Astrocyte of the cerebellum (primary cell): ENCODE data around the gene MAP2K1.
"Not testable (repeated sequence)": the region's sequence is repeated elsewhere in the genome, so short reads cannot be mapped to it uniquely, and the experiment has no call there.

Experiments used
- DNase-seq: peaks from one replicate; pipeline ENCODE4 v3.0.0-alpha.2; 2011; ENCODE audit warnings: low read depth
- H3K4me3 ChIP-seq: 2 replicates; pipeline ENCODE4 v1.5.1; 2011; ENCODE audit warnings: mild to moderate bottlenecking, low read depth, low read length, moderate library complexity
- CTCF ChIP-seq: IDR thresholded peaks from 2 replicates; pipeline ENCODE4 v1.5.1; 2012; ENCODE audit warnings: low read length, low read depth, moderate library complexity, mild to moderate bottlenecking; ENCODE audit errors: missing control alignments
- in situ Hi-C: cut with HindIII; loops from 2 replicates; pipeline ENCODE4 v1.10.0; 2017; ENCODE audit warnings: low sequenced_read_pairs

The MAP2K1 gene

GRCh38 chr15:66459818-66460615 lies 73.3 kb downstream of the MAP2K1 start:
- DNase-seq: no peak
- in situ Hi-C loops: no loop called here
- TF ChIP-seq CTCF: no peak
- no peak overlapping the region for H3K4me3 ChIP-seq

GRCh38 chr15:66461294-66461693 lies 74.6 kb downstream of the MAP2K1 start:
- H3K4me3 ChIP-seq, in situ Hi-C loops, DNase-seq: not testable (repeated sequence)

- no peak for DNase-seq
- no peak overlapping the region for H3K4me3 ChIP-seq
- in situ Hi-C loops: no loop called here
- no peak for TF ChIP-seq CTCF
Measured at GRCh38 chr15:66461917-66462316, 75.2 kb downstream of the MAP2K1 start.

GRCh38 chr15:66462627-66463026 lies 75.9 kb downstream of the MAP2K1 start:
- no peak overlapping the region for H3K4me3 ChIP-seq
- no peak for DNase-seq
- TF ChIP-seq CTCF: no peak
- in situ Hi-C loops: no loop called here

GRCh38 chr15:66465294-66465693 lies 78.6 kb downstream of the MAP2K1 start:
- H3K4me3 ChIP-seq, in situ Hi-C loops, DNase-seq: not testable (repeated sequence)

- H3K4me3 ChIP-seq, DNase-seq, in situ Hi-C loops: not testable (repeated sequence)
Measured at GRCh38 chr15:66467162-66468040, 80.7 kb downstream of the MAP2K1 start.

GRCh38 chr15:66470825-66471224 lies 84.1 kb downstream of the MAP2K1 start:
- in situ Hi-C loops, DNase-seq, H3K4me3 ChIP-seq: not testable (repeated sequence)

- no peak for DNase-seq
- in situ Hi-C loops: no loop called here
- TF ChIP-seq CTCF: no peak
- H3K4me3 ChIP-seq: no peak overlapping the region
Measured at GRCh38 chr15:66472176-66472999, 85.7 kb downstream of the MAP2K1 start.
